Heart right ventricle (tissue), 16 donors: ENCODE results near the gene SLFN14. TPM values are rescaled to one million over a fixed set of nuclear protein-coding genes. Genes with fewer than 3 reads are reported as not detected.

ENCODE experiments used
- ATAC-seq, 8 donors: fragments of 200-7000 bp; cut with Tn5 transposase; one replicate each; pipeline ENCODE4 v1.9.1; 2020; ENCODE audit warnings: mild to moderate bottlenecking in 8 of 8, moderate library complexity in 8 of 8, moderate number of reproducible peaks in 1 of 8
- DNase-seq, 2 donors: peaks; one replicate each; pipeline ENCODE4 v3.0.0-alpha.2; 2020
- H3K27ac ChIP-seq, 10 donors: fragments of 200-600 bp; sonication (generic) in 2 of 10; one replicate each; pipeline versions ENCODE4 v1.5.0 to v1.8.0; 2020 to 2022; ENCODE audit warnings: mild to moderate bottlenecking in 3 of 10
- H3K27me3 ChIP-seq, 7 donors: fragments of 200-600 bp; one replicate each; pipeline ENCODE4 v1.8.0; 2021 to 2022; ENCODE audit warnings: mild to moderate bottlenecking in 2 of 7
- H3K36me3 ChIP-seq, 9 donors: fragments of 200-600 bp; sonication (generic) in 1 of 9; one replicate each; pipeline versions ENCODE4 v1.5.0 to v1.8.0; 2020 to 2022; ENCODE audit warnings: mild to moderate bottlenecking in 2 of 9
- H3K4me1 ChIP-seq, 9 donors: fragments of 200-600 bp; sonication (generic) in 1 of 9; one replicate each; pipeline versions ENCODE4 v1.5.0 to v1.8.0; 2020 to 2022; ENCODE audit warnings: mild to moderate bottlenecking in 4 of 9
- H3K4me3 ChIP-seq, 10 donors: fragments of 200-600 bp; sonication (generic) in 2 of 10; one replicate each; pipeline versions ENCODE4 v1.5.0 to v1.8.0; 2020 to 2022; ENCODE audit warnings: mild to moderate bottlenecking in 7 of 10, moderate library complexity in 2 of 10
- H3K9me3 ChIP-seq, 11 donors: fragments of 200-600 bp in 10 of 11; sonication (generic) in 2 of 11; one replicate each; pipeline versions ENCODE4 v1.5.0 to v1.8.0; 2013 to 2022; ENCODE audit warnings: mild to moderate bottlenecking in 2 of 11, control low read depth in 1 of 11, moderate library complexity in 1 of 11
- WGBS, 2 donors: extraction: QIAGEN DNeasy Blood & Tissue Kit; methylation state at CpG; one replicate each; pipeline ENCODE4 v1.1.7; 2013; ENCODE audit warnings: inconsistent platforms in 1 of 2; 5-methylcytosine and 5-hydroxymethylcytosine counted together
- intact Hi-C, 10 donors: fragments of 100-400 bp; cut with DNase I; formaldehyde crosslinking; loops; one replicate each; pipeline versions ENCODE4 v1.11.1 to v1.14.2; 2022
- polyA plus RNA-seq, 2 donors: library from polyadenylated mRNA; stranded (reverse); fragments of 200-250 nt; gene quantifications; one replicate each; pipeline ENCODE4 v1.2.3, GENCODE V29; 2013
- total RNA-seq, 10 donors: library from RNA; stranded (reverse); fragmentation: NEBNext Ultra II Directional in 3 of 10; extraction: Animal tissue kit (Norgen Biotek cat#: 25700) in 3 of 10; gene quantifications; one replicate each; pipeline versions ENCODE4 v1.2.1 to v1.2.4, GENCODE V29; 2021 to 2023
- TF ChIP-seq, protein P1 (sequence below), 9 donors: fragments of 200-600 bp; sonication (generic) in 2 of 9; IDR thresholded peaks; one replicate each; pipeline versions ENCODE4 v1.5.0 to v1.8.0; 2021 to 2022; ENCODE audit warnings: antibody characterized with exemption in 9 of 9, mild to moderate bottlenecking in 5 of 9, moderate library complexity in 1 of 9
- donor health status: Arrhythmogenic right ventricular cardiomyopathy.
- donor health status: ischemic (EF 13 %, LVEDD 7.1; RV severe dilation, severe dysfunction).
- donor health status: healthy with polysubstance abuse.
- donor health status: DM: no; HTN: yes; CAD: no.
- donor health status: DM: no; HTN: no; CAD: no.
- donor health status: ischemic (EF 25% LVEDD 6.9; RV normal size, moderate dysfunction).
- donor health status: ischemic (EF 25% LVEDD 5.7; RV mildly dilated, moderate dysfunction).
- donor health status: healthy.
- donor health status: DM: yes; HTN: yes; CAD: no.
- donor health status: Ischemic cardiomyopathy.
- donor health status: ischemic (EF 35%, LVEDD 5.7; RV mildly dilated, moderate dysfunction).
- donor health status: nonischemic (EF 11% LVEDD 7.7; RV severe dilation, severe dysfunction).
- donor health status: DM: yes; HTN: yes; CAD: no.
- donor health status: PGD.
- donor health status: ischemic (EF 29% LVEDD 5.4; RV normal size, mild dysfunction).
- donor health status: nonischemic (EF 23%, LVEDD 6.1; RV moderate dilation, normal function).

SLFN14 gene
- total and polyA plus RNA-seq, 12 donors = 0.09 TPM; not detected in 11

DNA sequence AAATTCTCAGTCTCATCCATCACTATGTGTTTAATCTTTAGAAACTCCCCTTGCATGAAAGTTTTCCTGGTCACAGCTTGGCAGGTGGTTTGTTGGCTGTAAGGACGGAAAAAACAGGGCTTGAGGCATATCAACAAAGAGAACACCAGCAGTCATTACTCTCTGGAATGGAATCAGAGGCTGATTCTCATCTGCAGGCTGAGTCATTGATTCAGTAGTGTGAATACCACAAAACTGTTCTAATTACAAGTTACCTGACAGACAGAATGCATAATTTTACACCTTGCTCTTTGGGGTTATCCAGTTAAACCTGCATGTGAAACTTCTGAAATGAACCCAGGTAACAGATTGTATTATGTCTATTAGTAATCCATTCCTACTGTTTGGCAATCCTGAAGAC lies 11.6 kb downstream of the SLFN14 start:
- H3K27ac ChIP-seq = no peak overlapping the region
- TF ChIP-seq, protein P1, sequence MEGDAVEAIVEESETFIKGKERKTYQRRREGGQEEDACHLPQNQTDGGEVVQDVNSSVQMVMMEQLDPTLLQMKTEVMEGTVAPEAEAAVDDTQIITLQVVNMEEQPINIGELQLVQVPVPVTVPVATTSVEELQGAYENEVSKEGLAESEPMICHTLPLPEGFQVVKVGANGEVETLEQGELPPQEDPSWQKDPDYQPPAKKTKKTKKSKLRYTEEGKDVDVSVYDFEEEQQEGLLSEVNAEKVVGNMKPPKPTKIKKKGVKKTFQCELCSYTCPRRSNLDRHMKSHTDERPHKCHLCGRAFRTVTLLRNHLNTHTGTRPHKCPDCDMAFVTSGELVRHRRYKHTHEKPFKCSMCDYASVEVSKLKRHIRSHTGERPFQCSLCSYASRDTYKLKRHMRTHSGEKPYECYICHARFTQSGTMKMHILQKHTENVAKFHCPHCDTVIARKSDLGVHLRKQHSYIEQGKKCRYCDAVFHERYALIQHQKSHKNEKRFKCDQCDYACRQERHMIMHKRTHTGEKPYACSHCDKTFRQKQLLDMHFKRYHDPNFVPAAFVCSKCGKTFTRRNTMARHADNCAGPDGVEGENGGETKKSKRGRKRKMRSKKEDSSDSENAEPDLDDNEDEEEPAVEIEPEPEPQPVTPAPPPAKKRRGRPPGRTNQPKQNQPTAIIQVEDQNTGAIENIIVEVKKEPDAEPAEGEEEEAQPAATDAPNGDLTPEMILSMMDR (IDR thresholded peaks at IDR 0.05) = no peak
- peaks cover 0 to 15% (median 0%) of the 10 kb centered on the region in 9 donors for H3K4me1 ChIP-seq
- no peak overlapping the region for H3K4me3 ChIP-seq
- H3K27me3 ChIP-seq = peaks cover 0 to 5% (median 0%) of the 10 kb centered on the region in 7 donors
- H3K36me3 ChIP-seq = no peaks in the 10 kb centered on the region
- no peaks in the 10 kb centered on the region for H3K9me3 ChIP-seq
- intact Hi-C loops = no loop called here
- WGBS, 2 donors = 60% methylated on average over 1 of the region's 1 CpG
- ATAC-seq (no peak), DNase-seq (no peak)

DNA sequence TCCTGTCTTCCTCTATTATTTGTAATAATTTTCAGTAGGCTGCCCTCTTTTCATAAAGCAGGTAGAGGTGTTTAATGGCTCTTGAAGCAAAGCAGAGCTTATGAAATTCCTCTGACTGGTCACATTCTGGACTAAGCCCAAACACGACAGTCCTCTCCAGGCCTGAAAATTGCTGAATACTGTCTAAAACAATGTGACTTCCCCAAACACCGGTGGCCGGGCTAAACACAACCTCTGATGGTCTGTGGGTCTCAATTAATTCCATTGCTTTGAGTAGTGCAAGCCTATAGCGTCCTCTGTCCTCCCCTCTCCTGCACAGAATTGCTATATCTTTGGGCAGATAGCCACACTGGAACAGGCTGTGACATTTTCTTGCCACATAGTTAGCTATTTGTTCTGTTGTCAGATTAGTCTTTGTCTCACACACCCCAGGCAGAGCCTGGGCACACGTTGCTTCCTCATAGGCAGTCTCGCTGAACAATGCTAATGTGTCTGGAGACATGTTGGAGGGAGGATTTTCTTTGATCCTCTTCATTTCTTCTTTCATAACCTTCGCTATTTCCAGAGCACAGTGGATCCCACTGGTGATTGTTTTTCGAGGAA lies 12.3 kb downstream of the SLFN14 start:
- Histone ChIP-seq H3K36me3 (no peaks in the 10 kb centered on the region), H3K9me3 (no peaks in the 10 kb centered on the region), H3K27ac (no peak overlapping the region), H3K27me3 (peaks cover 0 to 5% (median 0%) of the 10 kb centered on the region in 7 donors), H3K4me1 (peaks cover 0 to 21% (median 0%) of the 10 kb centered on the region in 9 donors), H3K4me3 (no peak overlapping the region)
- TF ChIP-seq, protein P1 (IDR thresholded peaks at IDR 0.05) = no peak
- DNase-seq (no peak), ATAC-seq (peak in 3 of 8 donors; percentile 25 to 61 (median 42))
- intact Hi-C loops = no loop called here
- WGBS, 2 donors = 71 to 74% methylated on average over 8 of the region's 8 CpGs

DNA sequence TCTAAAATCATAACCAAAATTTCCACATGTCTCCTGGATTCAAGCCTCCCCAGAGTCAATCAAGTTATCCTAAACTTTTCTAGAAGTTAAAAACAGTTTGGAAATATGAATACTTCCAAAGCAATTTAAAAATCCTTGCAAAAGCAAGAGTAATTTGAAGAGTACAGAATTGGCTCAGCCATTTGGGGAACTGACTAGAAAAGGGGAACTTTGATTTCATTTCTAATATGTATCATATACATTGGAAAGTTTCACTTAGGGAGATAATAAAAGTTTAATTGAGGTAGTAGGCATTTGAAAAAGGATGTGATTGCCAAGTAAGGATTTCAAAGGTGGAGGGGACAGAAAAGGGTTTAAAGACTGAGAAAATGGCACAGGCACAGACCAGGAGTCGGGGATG lies 14.1 kb downstream of the SLFN14 start:
- DNase-seq = no peak
- Histone ChIP-seq H3K4me3 (no peak overlapping the region), H3K4me1 (peaks cover 0 to 36% (median 3%) of the 10 kb centered on the region in 9 donors), H3K36me3 (no peaks in the 10 kb centered on the region), H3K27ac (no peak overlapping the region), H3K9me3 (no peaks in the 10 kb centered on the region), H3K27me3 (peaks cover 0 to 5% (median 0%) of the 10 kb centered on the region in 7 donors)
- TF ChIP-seq, protein P1 (IDR thresholded peaks at IDR 0.05) = no peak
- 77 to 78% methylated on average over 1 of the region's 1 CpG for WGBS, 2 donors
- ATAC-seq = no peak
- intact Hi-C loops = no loop called here

DNA sequence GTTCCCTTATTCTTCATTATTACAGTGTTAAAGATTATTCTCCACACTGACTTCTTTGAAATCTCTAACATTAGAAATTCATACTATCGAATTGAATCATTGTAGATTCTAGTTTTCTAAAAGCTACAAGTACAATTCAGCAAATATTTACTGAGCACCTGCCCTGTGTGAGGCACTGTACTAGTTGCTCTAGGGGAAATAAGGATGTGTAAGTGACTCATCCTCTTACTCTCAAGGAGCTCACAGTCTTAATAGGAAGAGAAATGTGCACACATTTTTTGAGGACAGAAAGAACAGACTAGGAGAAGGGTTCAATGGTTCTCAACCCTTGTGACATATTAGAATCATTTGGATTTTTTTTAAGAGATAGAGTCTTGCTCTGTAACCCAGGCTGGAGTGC lies 15.5 kb downstream of the SLFN14 start:
- intact Hi-C loops = no loop called here
- H3K9me3 ChIP-seq = no peaks in the 10 kb centered on the region
- DNase-seq (no peak), ATAC-seq (no peak)
- H3K36me3 ChIP-seq = no peaks in the 10 kb centered on the region
- 88 to 91% methylated on average over 1 of the region's 1 CpG for WGBS, 2 donors
- TF ChIP-seq, protein P1 (IDR thresholded peaks at IDR 0.05) = no peak
- H3K4me1 ChIP-seq = peaks cover 0 to 45% (median 8%) of the 10 kb centered on the region in 9 donors
- H3K27ac ChIP-seq = no peak overlapping the region
- H3K4me3 ChIP-seq = no peak overlapping the region
- peaks cover 0 to 3% (median 0%) of the 10 kb centered on the region in 7 donors for H3K27me3 ChIP-seq
